Ishikawa (cell line): Measurements from ENCODE around the gene ASIC3.

ENCODE experiments used
- CREB1 ChIP-seq: IDR thresholded peaks from 2 replicates; pipeline ENCODE4 v1.6.1; 2012; ENCODE audit warnings: low read depth
- EGR1 ChIP-seq: IDR thresholded peaks from 2 replicates; pipeline ENCODE4 v1.6.1; 2012
- EP300 ChIP-seq: IDR thresholded peaks from 2 replicates; pipeline ENCODE4 v1.6.1; 2012; ENCODE audit warnings: borderline replicate concordance
- FOXM1 ChIP-seq: IDR thresholded peaks from 2 replicates; pipeline ENCODE4 v1.6.1; 2012; ENCODE audit warnings: low read depth, borderline replicate concordance
- NFIC ChIP-seq: IDR thresholded peaks from 2 replicates; pipeline ENCODE4 v1.6.1; 2012
- RAD21 ChIP-seq: IDR thresholded peaks from 2 replicates; pipeline ENCODE4 v1.6.1; 2012; ENCODE audit warnings: low read depth
- REST ChIP-seq: IDR thresholded peaks from 2 replicates; pipeline ENCODE4 v1.6.1; 2012; ENCODE audit warnings: low read depth, mild to moderate bottlenecking
- TCF12 ChIP-seq: IDR thresholded peaks from 2 replicates; pipeline ENCODE4 v1.6.1; 2012; ENCODE audit warnings: low read depth
- TEAD4 ChIP-seq: IDR thresholded peaks from 2 replicates; pipeline ENCODE4 v1.6.1; 2012
- YY1 ChIP-seq: IDR thresholded peaks from 2 replicates; pipeline ENCODE4 v1.6.1; 2012; ENCODE audit warnings: low read depth
- ZBTB7A ChIP-seq: IDR thresholded peaks from 2 replicates; pipeline ENCODE4 v1.6.1; 2012; ENCODE audit warnings: low read depth

Gene ASIC3

DNA sequence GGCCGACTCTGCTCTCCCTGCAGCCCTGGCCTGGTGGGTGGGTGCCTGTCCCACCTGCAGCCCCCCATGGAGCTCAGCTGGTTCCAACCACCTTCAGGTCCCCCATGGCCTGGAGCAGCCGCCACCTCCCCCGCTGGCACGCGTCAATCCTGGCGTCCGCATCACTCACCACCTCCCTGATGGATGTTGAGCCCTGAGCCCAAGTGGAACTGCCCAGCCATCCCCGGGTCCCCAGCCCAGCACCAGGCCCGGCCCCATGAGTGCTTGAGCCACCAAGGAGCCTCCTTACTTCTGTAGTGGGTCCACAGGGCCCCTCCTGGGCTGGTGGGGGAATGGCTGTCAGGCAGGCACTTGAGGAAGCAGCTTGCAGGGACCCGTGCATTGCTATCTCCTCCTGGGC, 52.6 kb downstream of the ASIC3 start:
- TF ChIP-seq FOXM1 (no peak), EP300 (no peak), REST (no peak), TCF12 (no peak), NFIC (no peak), ZBTB7A (no peak)

DNA sequence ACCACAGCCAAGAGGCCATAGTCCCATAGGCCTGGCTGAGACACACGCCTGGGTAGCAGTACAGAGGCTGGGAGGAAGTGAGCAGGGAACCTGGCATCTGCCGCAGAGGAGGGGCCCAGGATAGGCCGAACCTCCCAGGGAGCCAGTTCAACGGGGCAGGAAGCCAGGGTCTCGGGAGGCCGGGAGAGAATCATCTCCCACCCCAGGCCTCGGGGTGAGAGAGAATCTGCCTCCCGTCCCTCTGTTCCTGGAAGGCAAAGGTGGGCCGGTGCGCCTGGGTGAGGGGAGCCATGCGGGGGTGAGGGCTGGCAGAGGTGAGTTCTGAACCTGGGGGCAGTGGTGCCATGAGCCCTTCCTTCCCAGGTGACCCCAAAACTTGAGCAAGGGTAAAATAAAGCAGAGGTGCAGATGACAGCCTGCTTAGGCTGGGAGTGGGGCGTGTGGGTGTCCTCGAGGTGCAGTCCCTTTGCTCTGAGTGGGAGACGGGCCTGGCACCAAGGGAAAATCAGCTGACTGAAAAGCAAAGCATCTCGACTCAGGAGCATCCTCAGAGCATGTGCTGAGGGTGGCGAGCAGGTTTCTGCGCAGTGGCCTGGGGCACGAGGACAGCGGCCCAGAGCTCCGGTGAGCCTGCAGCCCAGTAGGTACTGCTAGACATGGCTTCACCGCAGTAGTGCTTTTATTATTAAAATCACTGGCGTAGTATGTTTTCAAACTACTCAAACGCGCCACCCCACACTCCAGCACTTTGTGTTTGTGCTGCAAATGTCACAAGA, 53.5 kb downstream of the ASIC3 start:
- TF ChIP-seq NFIC (no peak), EP300 (no peak), ZBTB7A (no peak), YY1 (no peak), RAD21 (no peak), EGR1 (no peak), TCF12 (no peak), TEAD4 (no peak), CREB1 (no peak)
